OCI-LY7 (cell line): ENCODE results near the gene AZGP1. TPM values are rescaled to one million over a fixed set of nuclear protein-coding genes. Genes with fewer than 3 reads are reported as not detected.

Experiments used
- BruUV-seq: library from RNA; stranded (reverse); fragments of 400-500 nt; replicated peaks from 2 replicates; lab custom pipeline; 2021; lab: Mats Ljungman, UMichigan
- CTCF ChIA-PET: fragments of 300-600 bp; sonication (Branson Sonifier 250); formaldehyde crosslinking; loops from one replicate; lab custom pipeline; 2022; ENCODE audit warnings: antibody characterized with exemption; ENCODE audit not compliant: unreplicated experiment; lab: Charles Lee
- POLR2A ChIA-PET: fragments of 300-600 bp; sonication (Branson Sonifier 250); formaldehyde crosslinking; loops from one replicate; lab custom pipeline; 2022; ENCODE audit warnings: antibody characterized with exemption; lab: Charles Lee
- DNase-seq: peaks from one replicate; pipeline ENCODE4 v3.0.0-alpha.2; 2015; ENCODE audit warnings: low spot score
- H2AFZ ChIP-seq: fragments of 200-600 bp; sonication (generic), shearing (Covaris generic); 2 replicates; pipeline ENCODE4 v1.6.1; 2014; ENCODE audit warnings: mild to moderate bottlenecking, antibody characterized with exemption, low read length, moderate library complexity
- H3K27ac ChIP-seq: fragments of 200-600 bp; sonication (generic); 2 replicates; pipeline ENCODE4 v1.5.1; 2014; ENCODE audit warnings: mixed run types, low read depth, mild to moderate bottlenecking, moderate library complexity, low read length, inconsistent platforms; ENCODE audit not compliant: poor library complexity, severe bottlenecking
- H3K36me3 ChIP-seq: fragments of 200-600 bp; sonication (generic); 2 replicates; pipeline ENCODE4 v1.6.1; 2014; ENCODE audit warnings: mild to moderate bottlenecking, antibody characterized with exemption, low read length, moderate library complexity, mixed read lengths; ENCODE audit not compliant: insufficient read depth
- H3K4me1 ChIP-seq: fragments of 200-600 bp; sonication (generic); 2 replicates; pipeline ENCODE4 v1.5.1; 2014; ENCODE audit warnings: mild to moderate bottlenecking, low read length; ENCODE audit not compliant: insufficient read depth, poor library complexity, severe bottlenecking
- H3K4me2 ChIP-seq: fragments of 200-600 bp; sonication (generic); 2 replicates; pipeline ENCODE4 v1.6.1; 2014; ENCODE audit warnings: mild to moderate bottlenecking, low read length
- H3K4me3 ChIP-seq: fragments of 200-600 bp; sonication (generic); 2 replicates; pipeline ENCODE4 v1.5.1; 2014; ENCODE audit warnings: mild to moderate bottlenecking, low read depth, low read length; ENCODE audit not compliant: poor library complexity, severe bottlenecking
- H3K79me2 ChIP-seq: fragments of 200-600 bp; sonication (generic); 2 replicates; pipeline ENCODE4 v1.6.1; 2016; ENCODE audit warnings: low read depth, mild to moderate bottlenecking, low read length, moderate library complexity, mixed read lengths; ENCODE audit not compliant: insufficient read depth
- H3K9me2 ChIP-seq: fragments of 200-600 bp; sonication (generic); 2 replicates; pipeline ENCODE4 v1.6.1; 2016; ENCODE audit warnings: mild to moderate bottlenecking, low read length, mixed read lengths; ENCODE audit not compliant: insufficient read depth
- H3K9me3 ChIP-seq: fragments of 200-600 bp; sonication (generic); 2 replicates; pipeline ENCODE4 v1.6.1; 2014; ENCODE audit warnings: mild to moderate bottlenecking, mixed run types, low read length, mixed read lengths
- H4K20me1 ChIP-seq: fragments of 200-600 bp; sonication (generic); 2 replicates; pipeline ENCODE4 v1.6.1; 2014; ENCODE audit warnings: mild to moderate bottlenecking, antibody characterized with exemption, low read length, moderate library complexity, mixed read lengths; ENCODE audit not compliant: insufficient read depth
- CTCF ChIP-seq: fragments of 200-600 bp; sonication (generic); conservative IDR thresholded peaks from 2 replicates; pipeline ENCODE4 v1.5.1; 2014; ENCODE audit warnings: mild to moderate bottlenecking, antibody characterized with exemption, low read length, moderate library complexity, mixed read lengths
- EZH2phosphoT487 ChIP-seq: fragments of 200-600 bp; sonication (generic); IDR thresholded peaks from 2 replicates; pipeline ENCODE4 v1.6.1; 2018; ENCODE audit warnings: low read depth, borderline replicate concordance, mild to moderate bottlenecking, mixed run types, antibody characterized with exemption, low read length, moderate library complexity, mixed read lengths
- intact Hi-C: fragments of 100-400 bp; cut with micrococcal nuclease; formaldehyde crosslinking; loops from one replicate; pipeline ENCODE4 v1.10.0; 2022; ENCODE audit not compliant: unreplicated experiment
- total RNA-seq, 2 experiments: library from RNA; depleted of rRNA in 1 of 2; stranded (reverse); fragments of >200 nt in 1 of 2; shearing (Covaris generic) in 1 of 2; gene quantifications; 2 replicates each; pipeline ENCODE4 v1.2.3, GENCODE V29; 2014 to 2022

Gene AZGP1
- total RNA-seq, 2 experiments from 2014 or later = 0.60 to 0.89 TPM

- BruUV-seq = no TSS peak
- Histone ChIP-seq H3K36me3 (no peaks in the 10 kb centered on the region), H2AFZ (no peak overlapping the region), H3K4me3 (no peak overlapping the region), H3K4me2 (no peak overlapping the region), H3K9me3 (no peaks in the 10 kb centered on the region), H3K9me2 (no peaks in the 10 kb centered on the region), H3K27ac (no peak overlapping the region), H3K79me2 (no peaks in the 10 kb centered on the region), H3K4me1 (no peaks in the 10 kb centered on the region), H4K20me1 (no peaks in the 10 kb centered on the region)
- intact Hi-C loops = loop anchor here (2.0 kb wide), 1 partner anchor 37 kb away; no protein-coding TSS in a partner anchor
- TF ChIP-seq CTCF = peak; percentile 72
- no peak for TF ChIP-seq EZH2phosphoT487
- ChIA-PET CTCF (no interaction called here), POLR2A (interaction anchor here (0.6 to 0.7 kb wide), 2 partner anchors 16 to 120 kb away, joined by 3 to 4 read pairs; no protein-coding TSS in a partner anchor)
- peak; percentile 23 for DNase-seq
Measured at GRCh38 chr7:99949645-99950228, 26.1 kb downstream of the AZGP1 start.

- Histone ChIP-seq H3K4me3 (no peak overlapping the region), H3K9me2 (no peaks in the 10 kb centered on the region), H3K27ac (no peak overlapping the region), H3K36me3 (no peaks in the 10 kb centered on the region), H3K79me2 (no peaks in the 10 kb centered on the region), H3K9me3 (no peaks in the 10 kb centered on the region; the same call in 1 of the 2 replicates), H3K4me1 (peaks cover 12% of the 10 kb centered on the region), H4K20me1 (no peaks in the 10 kb centered on the region), H3K4me2 (no peak overlapping the region), H2AFZ (no peak overlapping the region)
- intact Hi-C loops = loop anchor here (2.0 kb wide), 1 partner anchor 35 kb away; no protein-coding TSS in a partner anchor
- POLR2A ChIA-PET = no interaction called here
- no peak for DNase-seq
- TF ChIP-seq CTCF (no peak), EZH2phosphoT487 (no peak)
- no TSS peak for BruUV-seq
- CTCF ChIA-PET = no interaction called here
Measured at GRCh38 chr7:99947608-99948007, 28.2 kb downstream of the AZGP1 start.

GRCh38 chr7:99944497-99945070 lies 31.2 kb downstream of the AZGP1 start:
- H3K4me3 ChIP-seq = peak overlapping the region; percentile 24
- POLR2A ChIA-PET = interaction anchor here (0.6 to 1.4 kb wide), 3 partner anchors 22 to 1175 kb away, joined by 3 to 8 read pairs (median 4); partner anchors contain the start of gene TRIM4
- no peak for DNase-seq
- H3K36me3 ChIP-seq = no peaks in the 10 kb centered on the region
- intact Hi-C loops = no loop called here
- no peak overlapping the region for H3K27ac ChIP-seq
- peak overlapping the region; percentile 54 for H3K4me2 ChIP-seq
- no peaks in the 10 kb centered on the region for H3K9me2 ChIP-seq
- no peaks in the 10 kb centered on the region; the same call in 1 of the 2 replicates for H3K9me3 ChIP-seq
- CTCF ChIA-PET = no interaction called here
- peaks cover 12% of the 10 kb centered on the region for H3K4me1 ChIP-seq
- H3K79me2 ChIP-seq = no peaks in the 10 kb centered on the region
- no peak for TF ChIP-seq CTCF
- no peaks in the 10 kb centered on the region for H4K20me1 ChIP-seq
- H2AFZ ChIP-seq = peak overlapping the region; percentile 81; the same call in 1 of the 2 replicates
- BruUV-seq = no TSS peak
